OCI-LY1 (cell line): ENCODE results near the gene IGSF3.

Source experiments
- H2AFZ ChIP-seq: fragments of 200-600 bp; sonication (generic), shearing (Covaris generic); 2 replicates; pipeline ENCODE4 v1.6.0; 2014; ENCODE audit warnings: antibody characterized with exemption, mild to moderate bottlenecking, low read length
- H3F3A ChIP-seq: fragments of 200-600 bp; sonication (generic), shearing (Covaris generic); 2 replicates; pipeline ENCODE4 v1.6.0; 2014; ENCODE audit warnings: mild to moderate bottlenecking, antibody characterized with exemption, low read length, moderate library complexity; ENCODE audit not compliant: insufficient read depth
- H3K27ac ChIP-seq: fragments of 200-600 bp; sonication (generic); 2 replicates; pipeline ENCODE4 v1.5.1; 2014; ENCODE audit warnings: low read length, mixed run types, mild to moderate bottlenecking, low read depth; ENCODE audit not compliant: poor library complexity, severe bottlenecking
- H3K27me3 ChIP-seq: fragments of 200-600 bp; sonication (generic); 2 replicates; pipeline ENCODE4 v1.6.0; 2014; ENCODE audit warnings: antibody characterized with exemption, mild to moderate bottlenecking, low read length, moderate library complexity; ENCODE audit not compliant: insufficient read depth
- H3K36me3 ChIP-seq: fragments of 200-600 bp; sonication (generic); 2 replicates; pipeline ENCODE4 v1.6.1; 2014; ENCODE audit warnings: mild to moderate bottlenecking, antibody characterized with exemption, low read length, moderate library complexity, mixed read lengths; ENCODE audit not compliant: insufficient read depth
- H3K4me1 ChIP-seq: fragments of 200-600 bp; sonication (generic); 2 replicates; pipeline ENCODE4 v1.5.1; 2014; ENCODE audit warnings: mild to moderate bottlenecking, low read length, moderate library complexity; ENCODE audit not compliant: insufficient read depth, severe bottlenecking
- H3K4me2 ChIP-seq: fragments of 200-600 bp; sonication (generic), shearing (Covaris generic); 2 replicates; pipeline ENCODE4 v1.6.1; 2014; ENCODE audit warnings: low read length
- H3K4me3 ChIP-seq: fragments of 200-600 bp; sonication (generic); 2 replicates; pipeline ENCODE4 v1.5.1; 2014; ENCODE audit warnings: low read length, low read depth, mild to moderate bottlenecking, mixed read lengths; ENCODE audit not compliant: poor library complexity, severe bottlenecking
- H3K79me2 ChIP-seq: fragments of 200-600 bp; shearing (Covaris generic); 2 replicates; pipeline ENCODE4 v1.6.1; 2016; ENCODE audit warnings: mixed run types, low read length, mixed read lengths; ENCODE audit not compliant: insufficient read depth
- H3K9ac ChIP-seq: fragments of 200-600 bp; sonication (generic), shearing (Covaris generic); 2 replicates; pipeline ENCODE4 v1.6.1; 2014; ENCODE audit warnings: mild to moderate bottlenecking, low read length, mixed read lengths
- H3K9me2 ChIP-seq: fragments of 200-600 bp; sonication (generic), shearing (Covaris generic); 2 replicates; pipeline ENCODE4 v1.6.1; 2014; ENCODE audit warnings: low read depth, mild to moderate bottlenecking, low read length, mixed read lengths
- H3K9me3 ChIP-seq: fragments of 200-600 bp; shearing (Covaris generic); 2 replicates; pipeline ENCODE4 v1.6.1; 2014; ENCODE audit warnings: low read length, mixed read lengths
- H4K20me1 ChIP-seq: fragments of 200-600 bp; sonication (generic), shearing (Covaris generic); 2 replicates; pipeline ENCODE4 v1.6.0; 2016; ENCODE audit warnings: mild to moderate bottlenecking, low read length; ENCODE audit not compliant: insufficient read depth
- EZH2 ChIP-seq: fragments of 200-600 bp; sonication (generic), shearing (Covaris generic); IDR thresholded peaks from 2 replicates; pipeline ENCODE4 v1.8.0; 2017; ENCODE audit warnings: borderline replicate concordance, mixed run types, mild to moderate bottlenecking, antibody characterized with exemption, low read length, moderate library complexity, mixed read lengths
- TF ChIP-seq, protein P1 (sequence below): fragments of 200-600 bp; sonication (generic), shearing (Covaris generic); IDR thresholded peaks from 2 replicates; pipeline ENCODE4 v1.5.1; 2017; ENCODE audit warnings: mild to moderate bottlenecking, antibody characterized with exemption, low read length, moderate library complexity, mixed read lengths

Gene IGSF3

DNA sequence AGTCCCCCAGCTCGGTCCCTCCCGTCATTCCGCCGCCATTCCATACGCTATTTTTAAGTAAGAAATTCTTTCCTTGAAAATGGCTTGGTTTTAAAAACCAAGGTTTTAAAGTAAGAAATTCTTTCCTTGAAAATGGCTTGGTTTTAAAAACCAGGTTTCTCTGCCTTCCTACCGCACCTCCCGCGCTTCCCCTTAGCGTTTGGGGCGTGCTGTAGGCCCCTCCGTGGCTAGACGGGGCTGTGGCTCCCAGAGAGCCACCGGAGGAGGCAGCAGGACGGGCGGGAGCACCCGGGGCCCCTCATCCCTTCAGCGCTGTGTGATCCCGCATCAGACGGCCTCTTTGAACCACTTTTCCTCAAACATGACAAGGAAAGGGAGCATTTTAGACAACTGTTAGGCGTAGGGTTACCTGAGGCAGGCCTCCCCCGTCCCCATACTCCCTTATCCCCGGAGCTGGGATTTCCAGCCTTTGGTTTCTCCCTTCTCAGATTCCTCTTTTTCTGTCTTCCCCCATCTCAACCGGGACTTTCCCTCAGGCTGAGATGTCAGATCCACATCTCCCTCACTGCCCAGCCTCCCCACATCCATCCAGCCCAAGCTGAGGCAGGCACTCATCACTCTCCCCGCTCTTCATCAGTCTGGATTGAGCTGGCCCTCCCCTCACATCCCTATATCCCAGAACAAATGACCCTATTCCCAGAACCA is 96.2 kb downstream of the IGSF3 start:
- Histone ChIP-seq H2AFZ (peak overlapping the region; percentile 68), H3K9ac (peak overlapping the region; percentile 58; the same call in 1 of the 2 replicates), H3K9me2 (no peaks in the 10 kb centered on the region), H3K4me1 (peaks cover 9% of the 10 kb centered on the region), H3K27ac (no peak overlapping the region), H3K79me2 (no peaks in the 10 kb centered on the region), H3K9me3 (no peaks in the 10 kb centered on the region), H4K20me1 (no peaks in the 10 kb centered on the region), H3K27me3 (no peaks in the 10 kb centered on the region), H3K4me3 (peak overlapping the region; percentile 69), H3F3A (no peaks in the 10 kb centered on the region), H3K4me2 (peak overlapping the region; percentile 71), H3K36me3 (no peaks in the 10 kb centered on the region)
- no peak for TF ChIP-seq EZH2
- TF ChIP-seq, protein P1, sequence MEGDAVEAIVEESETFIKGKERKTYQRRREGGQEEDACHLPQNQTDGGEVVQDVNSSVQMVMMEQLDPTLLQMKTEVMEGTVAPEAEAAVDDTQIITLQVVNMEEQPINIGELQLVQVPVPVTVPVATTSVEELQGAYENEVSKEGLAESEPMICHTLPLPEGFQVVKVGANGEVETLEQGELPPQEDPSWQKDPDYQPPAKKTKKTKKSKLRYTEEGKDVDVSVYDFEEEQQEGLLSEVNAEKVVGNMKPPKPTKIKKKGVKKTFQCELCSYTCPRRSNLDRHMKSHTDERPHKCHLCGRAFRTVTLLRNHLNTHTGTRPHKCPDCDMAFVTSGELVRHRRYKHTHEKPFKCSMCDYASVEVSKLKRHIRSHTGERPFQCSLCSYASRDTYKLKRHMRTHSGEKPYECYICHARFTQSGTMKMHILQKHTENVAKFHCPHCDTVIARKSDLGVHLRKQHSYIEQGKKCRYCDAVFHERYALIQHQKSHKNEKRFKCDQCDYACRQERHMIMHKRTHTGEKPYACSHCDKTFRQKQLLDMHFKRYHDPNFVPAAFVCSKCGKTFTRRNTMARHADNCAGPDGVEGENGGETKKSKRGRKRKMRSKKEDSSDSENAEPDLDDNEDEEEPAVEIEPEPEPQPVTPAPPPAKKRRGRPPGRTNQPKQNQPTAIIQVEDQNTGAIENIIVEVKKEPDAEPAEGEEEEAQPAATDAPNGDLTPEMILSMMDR: no peak

DNA sequence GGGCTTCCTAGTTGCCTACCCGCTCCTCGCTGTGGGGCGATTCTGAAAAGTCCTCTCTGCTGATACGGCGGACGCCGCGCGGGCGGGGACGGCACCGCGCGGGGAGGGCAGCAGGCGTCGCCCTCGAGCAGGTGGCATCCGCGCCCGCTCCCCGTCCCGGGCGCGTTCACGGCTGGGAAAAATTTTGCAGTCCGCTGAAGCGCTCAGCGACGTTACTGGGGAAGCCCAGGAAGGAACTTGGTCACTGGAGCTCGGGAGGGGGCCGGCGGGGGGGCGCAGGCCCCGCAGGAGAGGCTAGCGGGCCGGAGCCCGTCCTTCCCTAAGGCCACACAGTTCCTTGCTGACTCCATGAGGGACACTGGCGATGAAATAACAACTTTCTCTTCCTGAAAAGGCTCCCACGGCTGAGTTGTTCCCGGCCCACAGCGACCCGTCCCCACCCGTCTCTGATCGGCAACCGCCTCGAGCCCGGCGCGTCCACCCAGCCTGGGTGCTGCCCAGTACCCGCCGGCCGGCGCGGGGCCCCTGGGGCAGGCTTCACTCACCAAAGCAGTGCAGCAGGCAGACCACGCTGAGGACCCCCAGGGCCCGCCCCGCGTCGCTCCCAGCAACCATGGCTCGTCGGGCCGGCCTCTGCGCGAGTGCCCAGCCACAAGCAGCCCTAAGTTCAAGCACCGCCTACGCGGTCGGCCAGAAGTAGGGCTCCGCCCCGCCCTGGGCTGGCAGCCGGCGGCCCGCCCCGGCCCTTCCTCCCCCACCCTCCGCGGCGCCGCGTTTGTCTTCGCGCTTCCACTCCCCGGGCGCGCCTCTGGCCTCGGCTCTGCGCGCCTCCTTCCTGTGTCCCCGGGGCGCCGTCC is 96.9 kb downstream of the IGSF3 start, which contains the start of gene CD58:
Gene CD58, minus strand, starts transcription at position 669 of the 857 bp plus-strand sequence. Its CDS starts 54 bp downstream, at position 615.
- peak within 1 kb of the TSS; percentile 68 for H2AFZ ChIP-seq
- H3K4me1 ChIP-seq: peaks cover 9% of the 10 kb centered on the region
- H3F3A ChIP-seq: no peaks in the 10 kb centered on the region
- H3K36me3 ChIP-seq: no peaks in the 10 kb centered on the region
- no peaks in the 10 kb centered on the region for H4K20me1 ChIP-seq
- peak within 1 kb of the TSS; percentile 58 for H3K9ac ChIP-seq
- no peaks in the 10 kb centered on the region for H3K27me3 ChIP-seq
- no peaks in the 10 kb centered on the region for H3K79me2 ChIP-seq
- TF ChIP-seq EZH2: no peak
- TF ChIP-seq, protein P1: peak; percentile 67
- no peaks in the 10 kb centered on the region for H3K9me3 ChIP-seq
- no peaks in the 10 kb centered on the region for H3K9me2 ChIP-seq
- H3K4me2 ChIP-seq: peak within 1 kb of the TSS; percentile 71
- peak within 1 kb of the TSS; percentile 69 for H3K4me3 ChIP-seq
- no peak within 1 kb of the TSS for H3K27ac ChIP-seq

DNA sequence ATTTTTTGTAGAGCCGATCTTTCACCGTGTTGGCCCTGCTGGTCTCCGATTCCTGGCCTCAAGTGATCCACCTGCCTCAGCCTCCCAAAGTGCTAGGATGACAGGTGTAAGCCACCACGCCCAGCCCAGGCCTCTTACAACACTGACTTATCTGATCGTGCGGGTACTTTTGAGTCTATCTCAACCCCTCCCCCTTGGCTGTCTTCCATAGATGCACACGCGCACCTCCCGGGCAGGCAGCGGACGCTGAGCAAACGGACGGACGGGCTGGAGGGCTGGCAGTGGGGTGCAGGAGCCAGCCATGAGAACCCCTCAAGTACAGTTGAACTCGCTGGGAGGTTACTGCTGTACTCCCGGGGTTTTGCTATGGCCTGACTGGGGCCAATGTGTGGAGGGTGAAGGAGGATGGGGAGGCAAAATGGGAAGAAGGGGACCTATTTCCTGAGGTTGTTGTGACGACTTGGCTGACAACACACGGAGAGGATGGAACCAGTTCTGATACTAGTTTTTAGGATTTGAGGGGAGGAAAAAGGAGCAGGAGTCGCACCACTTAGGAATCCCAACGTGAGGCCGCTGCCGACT is 97.7 kb downstream of the IGSF3 start:
- H3K4me3 ChIP-seq: peak overlapping the region; percentile 69
- H4K20me1 ChIP-seq: no peaks in the 10 kb centered on the region
- H3K79me2 ChIP-seq: no peaks in the 10 kb centered on the region
- H3K36me3 ChIP-seq: no peaks in the 10 kb centered on the region
- H3K4me1 ChIP-seq: peaks cover 9% of the 10 kb centered on the region
- H3F3A ChIP-seq: no peaks in the 10 kb centered on the region
- H3K27me3 ChIP-seq: peaks cover 1% of the 10 kb centered on the region; the same call in 1 of the 2 replicates
- no peaks in the 10 kb centered on the region for H3K9me3 ChIP-seq
- no peak for TF ChIP-seq EZH2
- TF ChIP-seq, protein P1: no peak
- H3K4me2 ChIP-seq: peak overlapping the region; percentile 71
- no peak overlapping the region for H2AFZ ChIP-seq
- no peak overlapping the region for H3K27ac ChIP-seq
- no peaks in the 10 kb centered on the region for H3K9me2 ChIP-seq
- no peak overlapping the region; the same call in 1 of the 2 replicates for H3K9ac ChIP-seq
